GM18499 (cell line): Measurements from ENCODE around the gene CASP2.

Experiments used
- ATAC-seq: cut with Tn5 transposase; IDR thresholded peaks from one replicate; pipeline ENCODE4 v1.9.1; 2021; ENCODE audit warnings: moderate number of reproducible peaks; ENCODE audit not compliant: insufficient read depth, unreplicated experiment

Gene CASP2

DNA sequence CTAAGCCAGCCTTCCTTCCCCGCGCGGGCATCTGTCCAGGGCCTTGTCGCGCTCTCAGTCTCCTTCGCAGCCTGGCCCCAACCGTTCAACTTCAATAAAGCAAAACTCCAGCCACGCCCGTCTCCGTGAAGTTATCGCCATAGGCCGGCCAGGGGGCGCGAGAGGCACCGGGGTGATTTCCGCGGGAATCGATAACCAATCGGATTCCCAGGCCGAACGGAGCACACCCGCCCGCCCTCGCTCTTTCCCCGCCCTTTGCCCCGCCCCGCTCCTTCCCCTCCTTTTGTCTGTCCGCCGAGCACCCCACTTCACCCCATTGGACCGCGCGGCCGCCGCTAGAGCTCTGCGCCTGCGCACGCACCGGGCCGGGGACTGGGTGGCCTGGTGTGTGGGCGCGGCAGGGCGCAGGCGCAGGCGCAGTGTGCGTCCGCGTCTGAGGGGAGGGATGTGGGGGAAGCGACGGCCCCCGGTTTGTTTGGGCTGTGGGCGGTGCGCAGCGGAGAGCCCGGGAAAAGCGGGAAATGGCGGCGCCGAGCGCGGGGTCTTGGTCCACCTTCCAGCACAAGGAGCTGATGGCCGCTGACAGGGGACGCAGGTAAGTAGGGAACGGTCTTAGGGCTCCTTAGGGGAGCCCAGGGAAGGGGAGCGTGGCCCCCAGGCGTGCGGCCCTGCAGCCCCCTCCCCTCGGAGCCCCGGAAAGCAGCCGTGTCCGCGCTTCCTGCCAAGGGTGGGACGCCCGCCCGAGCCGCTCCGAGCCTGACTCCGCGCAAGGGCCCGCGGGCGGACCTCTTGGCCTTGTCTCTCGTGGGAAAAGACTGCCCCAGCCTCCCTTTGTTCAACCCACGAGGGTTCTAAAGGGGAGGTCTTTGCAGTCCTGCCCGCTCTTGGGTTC, at the start of gene CASP2:
Gene CASP2, plus strand, starts transcription at position 417 of the 892 bp plus-strand sequence. Its CDS starts 105 bp downstream, at position 522.
- ATAC-seq = peak; percentile 71

GRCh38 chr7:143239813-143240212, 48.3 kb upstream of the CASP2 start:
- no peak for ATAC-seq

- peak; percentile 93 for ATAC-seq
Observed at GRCh38 chr7:143240291-143241168, 47.6 kb upstream of the CASP2 start.

- ATAC-seq = no peak
Observed at GRCh38 chr7:143242306-143242705, 45.8 kb upstream of the CASP2 start.

GRCh38 chr7:143243111-143243510, 45.0 kb upstream of the CASP2 start:
- no peak for ATAC-seq

GRCh38 chr7:143243614-143244013, 44.5 kb upstream of the CASP2 start:
- no peak for ATAC-seq

DNA sequence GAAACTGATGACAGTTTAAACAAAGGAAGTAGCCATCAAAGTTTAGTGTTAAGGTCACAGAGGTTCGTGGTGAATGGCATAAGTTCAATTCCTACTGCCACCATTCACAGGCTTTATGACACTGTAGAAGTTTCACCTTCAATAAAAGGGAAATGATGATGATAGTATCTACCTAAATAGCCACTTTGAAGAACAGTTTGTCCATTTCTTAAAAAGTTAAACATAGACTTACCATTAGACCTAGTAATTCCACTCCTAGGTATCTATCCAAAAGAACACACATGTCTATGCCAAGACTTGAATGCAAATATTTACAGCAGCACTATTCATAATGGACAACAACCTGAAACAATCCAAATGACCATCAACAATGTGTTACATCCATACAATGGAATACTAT, 43.8 kb upstream of the CASP2 start:
- no peak for ATAC-seq

GRCh38 chr7:143245123-143245522, 43.0 kb upstream of the CASP2 start:
- ATAC-seq = no peak

DNA sequence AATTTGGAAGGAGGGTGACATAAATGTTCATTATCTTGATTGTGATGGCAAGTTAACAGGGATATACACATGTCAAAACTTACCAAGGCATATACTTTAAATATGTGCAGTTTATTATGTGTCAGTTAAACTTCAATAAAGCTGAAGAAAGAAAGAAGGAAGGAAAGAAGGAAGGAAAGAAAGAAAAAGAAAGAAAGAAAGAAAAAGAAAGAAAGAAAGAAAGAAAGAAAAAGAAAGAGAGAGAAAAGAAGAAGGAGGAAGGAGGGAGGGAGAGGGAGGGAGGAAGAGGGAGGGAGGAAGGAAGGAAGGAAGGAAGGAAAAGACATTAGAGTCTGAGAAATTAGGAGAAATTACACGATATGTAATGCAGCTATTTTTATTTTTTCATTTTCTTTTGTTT, 40.8 kb upstream of the CASP2 start:
- no peak for ATAC-seq

DNA sequence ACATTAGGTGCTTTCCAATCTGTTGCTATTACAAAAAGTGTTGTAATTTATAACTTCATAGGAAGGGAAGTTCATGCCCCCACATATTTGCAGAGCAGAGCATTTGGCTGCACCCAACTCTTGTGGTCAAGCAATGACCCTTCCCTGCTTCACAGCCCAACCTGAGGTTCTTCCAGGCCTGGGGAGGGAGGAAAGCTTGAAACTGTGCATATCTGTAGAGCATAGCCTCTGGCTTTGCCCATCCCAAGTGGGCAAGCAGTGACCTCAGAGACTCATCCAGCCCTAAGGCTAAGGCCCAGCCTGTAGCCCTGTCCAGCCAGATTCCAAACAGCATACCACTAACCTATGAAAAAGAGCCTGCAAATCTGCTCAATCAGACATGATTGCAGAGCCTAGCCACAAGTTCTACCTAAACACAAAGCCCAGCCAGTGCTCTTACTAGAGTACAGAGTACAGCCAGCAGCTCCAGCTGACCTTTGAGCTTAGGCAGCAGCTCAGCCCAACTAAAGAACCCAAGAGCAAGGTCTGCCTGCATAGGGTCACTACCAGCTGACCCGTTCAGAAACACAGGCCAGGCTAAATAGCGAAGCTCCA, 39.3 kb upstream of the CASP2 start:
- ATAC-seq = no peak

GRCh38 chr7:143250199-143250598, 38.0 kb upstream of the CASP2 start:
- no peak for ATAC-seq

DNA sequence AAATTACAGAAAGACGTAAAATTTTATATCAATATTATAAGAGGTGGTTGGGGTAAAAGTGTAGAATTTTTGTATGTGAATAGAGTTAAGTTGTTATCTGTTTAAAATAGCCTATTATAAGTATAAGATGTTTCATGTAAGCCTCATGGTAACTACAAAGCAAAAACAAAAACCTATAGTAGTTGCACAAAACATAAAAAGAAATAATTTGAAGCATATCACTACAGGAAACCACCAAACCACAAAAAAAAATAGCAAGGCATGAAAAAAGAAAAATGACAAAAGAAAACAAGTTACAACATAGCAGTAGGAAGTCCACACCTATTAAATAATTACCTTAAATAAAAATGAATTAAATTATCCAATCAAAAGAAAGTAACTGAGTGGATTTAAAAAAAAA, 37.3 kb upstream of the CASP2 start:
- no peak for ATAC-seq

DNA sequence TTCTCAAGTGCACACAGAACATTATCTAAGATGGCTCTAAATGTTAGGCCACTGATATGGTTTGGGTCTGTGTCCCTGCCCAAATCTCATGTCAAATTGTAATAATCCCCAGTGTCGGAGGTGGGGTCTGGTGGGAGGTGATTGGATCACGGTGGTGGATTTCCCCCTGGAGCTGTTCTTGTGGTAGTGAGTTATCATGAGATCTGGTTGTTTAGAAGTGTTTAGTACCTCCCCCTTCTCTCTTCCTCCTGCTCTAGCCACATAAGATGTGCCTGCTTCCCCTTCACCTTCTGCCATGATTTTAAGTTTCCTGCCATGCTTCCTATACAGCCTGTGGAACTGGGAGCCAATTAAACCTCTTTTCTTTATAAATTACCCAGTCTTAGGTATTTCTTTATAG, 36.1 kb upstream of the CASP2 start:
- no peak for ATAC-seq

- no peak for ATAC-seq
Observed at GRCh38 chr7:143255564-143255963, 32.6 kb upstream of the CASP2 start.

- ATAC-seq = no peak
Observed at GRCh38 chr7:143256325-143256724, 31.8 kb upstream of the CASP2 start.

DNA sequence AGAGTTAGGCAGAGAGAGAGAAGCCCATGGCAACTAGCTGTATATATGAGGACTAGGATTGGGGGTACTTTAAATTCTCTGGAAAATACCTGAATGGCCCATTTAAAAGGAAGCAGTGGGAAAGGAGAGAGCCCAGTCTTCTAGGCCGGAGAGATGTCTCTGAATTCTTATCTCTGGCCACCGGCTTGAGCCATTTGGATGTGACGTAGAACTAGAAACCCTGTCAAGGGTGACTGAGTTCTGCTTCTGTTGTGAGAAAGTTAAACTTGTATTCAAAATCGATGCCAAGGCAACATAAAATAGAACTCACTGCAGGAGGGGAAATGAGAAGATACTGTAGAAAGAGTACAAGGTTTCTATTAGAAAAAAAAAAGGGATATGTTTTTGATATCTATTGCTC, 31.2 kb upstream of the CASP2 start:
- peak; percentile 49 for ATAC-seq

DNA sequence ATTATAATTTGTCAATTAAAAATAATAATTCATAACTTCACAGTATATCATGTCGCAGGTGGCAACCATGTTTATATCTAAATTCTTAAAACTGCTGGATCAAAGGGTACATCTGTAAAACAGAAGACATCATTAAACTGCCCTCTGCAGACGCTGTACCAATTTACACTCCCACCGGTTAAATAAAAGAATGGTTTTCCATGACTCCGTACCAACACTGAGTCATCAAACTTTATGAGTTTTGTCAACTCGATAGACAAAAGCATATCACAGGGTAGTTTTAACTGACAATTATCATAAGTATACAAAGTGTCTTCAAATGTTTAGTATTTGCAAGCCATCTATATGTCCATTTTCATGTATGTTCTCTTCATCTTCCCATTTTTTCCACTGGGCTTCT, 30.6 kb upstream of the CASP2 start:
- no peak for ATAC-seq

DNA sequence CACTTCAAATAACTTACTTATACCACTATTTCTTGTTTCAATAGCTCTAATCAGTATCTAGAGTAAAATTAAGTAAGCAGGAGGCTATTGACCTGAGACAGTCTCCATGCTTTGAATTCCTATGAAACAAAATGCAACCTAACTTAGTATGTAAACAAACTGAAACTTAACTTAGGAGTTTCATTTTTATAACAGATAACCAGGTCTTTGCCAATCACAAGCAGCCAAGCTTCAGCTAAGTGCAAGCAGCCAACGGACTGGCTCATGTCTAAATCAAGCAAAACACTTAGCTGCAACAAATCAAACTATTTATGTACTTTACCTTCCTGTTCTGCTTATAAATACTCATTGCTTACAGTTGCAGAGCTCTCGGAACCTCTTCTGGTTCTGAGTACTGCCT, 29.3 kb upstream of the CASP2 start:
- ATAC-seq = peak; percentile 38

DNA sequence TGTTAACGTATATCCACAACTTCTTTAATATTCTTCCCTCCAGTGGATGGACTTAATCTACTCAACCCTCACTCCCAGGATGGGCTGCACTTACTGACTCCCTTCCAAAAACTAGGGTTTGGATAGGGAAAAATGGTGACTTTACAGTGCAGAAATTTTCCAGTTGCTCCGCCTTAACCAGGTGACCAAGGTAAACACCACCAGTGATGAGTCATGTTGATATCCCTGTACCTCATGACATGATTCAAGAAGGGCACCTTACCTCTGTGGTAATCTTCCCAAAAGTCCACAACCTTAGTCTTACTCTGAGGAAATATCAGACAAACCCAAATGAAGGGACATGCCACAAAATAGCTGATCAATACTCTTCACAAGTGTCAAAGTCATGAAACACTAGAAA, 28.4 kb upstream of the CASP2 start:
- ATAC-seq = no peak

DNA sequence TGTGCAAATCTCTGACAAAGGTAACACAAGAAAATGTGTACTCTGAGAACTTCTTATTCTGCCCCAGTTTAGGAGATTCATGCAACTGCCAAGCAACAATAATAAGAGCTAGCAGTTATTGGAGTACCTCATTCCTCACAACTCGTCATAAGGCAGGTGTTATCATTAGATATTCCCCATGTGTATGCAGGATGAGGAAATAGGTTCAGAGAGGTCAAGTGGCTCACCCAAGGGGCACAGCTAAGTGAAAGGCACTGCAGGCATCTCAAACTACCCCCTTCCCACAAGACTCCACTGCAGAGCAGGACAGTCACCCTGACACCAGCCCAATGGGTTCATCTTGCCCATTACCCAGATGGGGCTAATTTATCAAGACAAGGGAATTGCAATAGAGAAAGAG, 26.2 kb upstream of the CASP2 start:
- no peak for ATAC-seq
